ENCODE data around the gene ZMAT1. TPM values are rescaled to one million over a fixed set of nuclear protein-coding genes. Genes with fewer than 3 reads are reported as not detected.

The ZMAT1 gene
- 0.17 and 0.44 TPM in 2 replicates for total RNA-seq

GRCh38 chrX:101931488-101932248 is at the start of gene ZMAT1:
ZMAT1 (minus strand) TSS chrX:101932027; CDS start chrX:101932008, 19 bp downstream.

Other genes starting within 250 kb of the ZMAT1 start
- 0.17 TPM in 1 of 2 replicates, not detected in the other for gene TCEAL2, start 193.7 kb upstream of the ZMAT1 start, total RNA-seq
- gene TCEAL6, start 210.5 kb upstream of the ZMAT1 start, total RNA-seq = not detected in 2 replicates
- not detected in 2 replicates for gene BEX5, start 223.9 kb upstream of the ZMAT1 start, total RNA-seq

All from smooth muscle cell of trachea (primary cell).